Endometrium (tissue), 2 donors: Measurements from ENCODE around the gene EOMES.
"Not testable (repeated sequence)": the region's sequence is repeated elsewhere in the genome, so short reads cannot be mapped to it uniquely, and the experiment has no call there.

ENCODE experiments used
- FAIRE-seq: peaks from 2 replicates; lab custom pipeline; 2012; peaks lifted over from hg19 to GRCh38; lab: Jason Lieb, UNC
- donor health status: control.
- donor health status: control.

EOMES gene

DNA sequence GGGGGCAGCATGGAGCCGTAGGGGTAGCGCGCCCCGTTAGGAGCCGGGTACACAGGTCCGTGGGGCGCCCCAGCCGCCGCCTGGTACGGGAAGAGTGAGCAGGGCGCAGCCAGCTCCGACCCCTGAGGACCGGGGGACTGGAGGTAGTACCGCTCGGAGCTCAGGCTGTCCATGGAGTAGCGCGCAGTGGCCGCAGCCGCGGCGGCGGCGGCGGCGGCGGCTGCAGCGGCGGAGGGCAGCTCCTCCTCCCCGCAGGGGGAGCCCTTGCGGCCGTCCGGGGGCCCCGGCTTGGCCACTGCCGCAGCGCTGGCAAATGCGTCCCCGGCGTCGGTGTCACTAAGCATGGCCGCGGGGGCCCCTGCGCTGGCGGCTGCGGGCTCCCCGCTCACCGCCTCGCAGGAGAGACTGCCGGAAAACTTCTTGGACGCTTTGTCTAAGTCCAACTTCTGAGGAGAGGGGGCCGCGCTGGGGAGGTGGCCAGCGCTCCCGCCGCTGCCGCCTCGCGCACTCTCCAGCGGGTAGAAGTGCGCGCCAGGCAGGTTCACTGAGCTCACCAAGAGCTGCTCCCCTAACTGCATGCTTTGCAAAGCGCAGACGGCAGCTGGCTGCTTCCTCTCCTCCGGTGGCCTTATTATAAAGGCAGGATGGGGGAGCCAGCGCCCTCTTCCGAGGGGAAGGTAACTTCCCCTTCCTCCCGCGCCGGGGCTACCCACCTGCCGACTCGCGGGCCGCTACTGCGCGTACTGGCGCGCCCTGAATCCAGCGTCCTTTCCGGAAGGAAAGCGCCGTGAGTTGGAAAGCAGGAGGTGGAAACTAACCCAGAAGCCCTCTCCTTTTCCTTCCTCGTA lies at the start of gene EOMES:
TSS of gene EOMES (minus strand) at position 607 of the 848 bp plus-strand sequence. CDS start at position 578, 29 bp downstream.
- no peak for FAIRE-seq

DNA sequence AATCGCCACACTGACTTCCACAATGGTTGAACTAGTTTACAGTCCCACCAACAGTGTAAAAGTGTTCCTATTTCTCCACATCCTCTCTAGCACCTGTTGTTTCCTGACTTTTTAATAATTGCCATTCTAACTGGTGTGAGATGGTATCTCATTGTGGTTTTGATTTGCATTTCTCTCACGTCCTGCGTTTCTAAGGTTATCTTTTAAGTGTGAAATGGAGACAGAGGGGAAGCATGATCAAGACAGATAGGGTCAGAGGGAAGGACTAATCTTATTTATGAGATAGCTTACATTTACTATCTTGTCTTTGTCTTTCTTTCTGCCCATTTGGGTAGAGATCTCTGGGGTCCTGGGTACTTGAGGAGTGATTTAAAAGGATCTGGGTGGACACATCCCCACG lies 48.3 kb upstream of the EOMES start:
- not testable (repeated sequence) for FAIRE-seq

DNA sequence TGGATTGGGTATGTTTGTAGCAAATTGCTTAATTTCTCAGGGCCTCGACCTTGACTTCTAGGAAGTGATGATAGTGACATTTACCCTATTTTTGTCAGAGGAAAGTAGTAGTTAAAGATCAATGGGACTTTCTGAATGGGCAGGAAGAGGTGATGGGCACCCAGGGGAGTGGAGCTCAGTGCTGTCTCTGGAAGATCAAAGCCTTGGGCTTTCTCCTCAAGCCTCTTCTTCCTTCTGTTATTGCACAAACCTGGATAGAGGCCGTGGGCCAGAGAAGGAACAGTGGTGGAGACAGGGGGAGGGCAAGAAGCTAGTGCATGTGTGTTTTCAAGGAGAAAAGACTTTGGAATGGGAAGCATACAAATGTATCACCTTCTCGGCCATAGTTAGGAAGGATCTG lies 44.9 kb upstream of the EOMES start:
- FAIRE-seq, result no peak

DNA sequence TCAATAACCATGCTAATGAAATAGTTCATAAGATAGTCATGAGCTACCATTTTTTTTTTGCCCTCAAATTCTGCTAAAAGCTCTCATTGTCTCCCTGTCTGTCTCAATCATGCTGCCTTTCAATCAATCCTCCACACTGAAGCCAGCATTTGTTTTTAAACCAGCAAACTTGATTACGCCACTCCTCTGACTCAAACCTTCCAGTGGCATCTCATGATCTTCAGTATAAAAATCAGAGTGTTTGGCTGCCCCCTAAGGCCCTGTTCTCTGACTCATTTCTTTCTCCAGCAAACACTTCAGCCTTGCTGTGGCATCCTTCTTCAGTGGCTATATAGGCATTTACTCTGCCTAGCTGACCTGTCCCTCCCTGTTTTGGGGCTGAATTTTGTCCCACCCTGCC lies 36.0 kb upstream of the EOMES start:
- FAIRE-seq, result no peak

DNA sequence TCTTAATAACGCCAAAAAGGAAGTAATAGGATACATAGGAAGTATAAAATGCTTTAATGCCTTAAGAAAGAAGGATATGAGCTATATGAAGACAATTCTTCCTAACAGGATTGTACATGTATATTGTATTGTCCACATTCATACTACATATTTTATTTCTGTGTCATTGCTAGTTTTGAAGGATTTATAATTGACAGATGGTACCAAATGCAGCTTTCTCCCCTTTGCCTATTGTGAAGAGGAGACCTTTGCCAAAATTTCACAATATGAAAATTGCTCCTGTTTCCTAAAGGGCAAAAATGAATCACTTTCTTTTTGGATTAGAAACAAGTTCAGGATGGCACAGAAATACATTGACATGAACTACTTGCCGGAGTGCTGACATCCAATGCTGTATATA lies 34.8 kb upstream of the EOMES start:
- FAIRE-seq, result no peak

DNA sequence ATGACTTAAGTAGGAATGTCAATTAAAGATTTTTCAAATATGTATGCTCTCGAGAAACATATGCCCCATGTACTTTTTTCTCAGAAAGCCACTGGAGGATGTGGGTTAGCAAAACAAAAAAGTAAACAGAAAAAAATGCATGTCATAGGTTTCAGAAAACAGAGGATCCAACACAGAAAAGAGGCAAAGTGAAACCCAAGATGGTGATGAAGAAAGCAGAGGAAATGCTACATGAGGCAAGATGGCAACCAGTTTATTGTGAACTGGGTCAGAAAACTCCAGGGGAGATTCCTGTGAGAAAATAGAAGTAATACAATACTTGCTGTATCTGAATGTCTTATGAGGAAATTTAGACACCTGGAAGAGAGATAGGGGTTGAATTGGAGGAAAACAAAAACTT lies 30.8 kb upstream of the EOMES start:
- FAIRE-seq, result no peak

DNA sequence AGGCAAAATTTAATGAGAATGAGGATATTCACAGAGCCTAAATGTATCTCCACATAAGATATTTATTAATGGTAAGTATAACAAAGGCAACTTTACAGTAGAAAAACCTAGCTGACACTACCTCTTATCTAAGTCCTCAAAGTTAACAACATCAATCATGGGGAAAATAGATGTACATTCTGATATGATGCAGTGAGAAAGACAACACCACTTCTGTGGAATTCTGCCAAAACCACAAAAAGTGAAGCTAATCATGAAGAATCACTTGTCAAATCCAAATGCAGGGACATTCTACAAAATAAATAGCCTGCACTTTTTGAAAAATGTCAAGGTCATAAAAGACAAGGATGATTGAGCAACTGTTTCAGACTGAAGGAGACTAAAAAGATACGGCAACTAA lies 27.5 kb upstream of the EOMES start:
- no peak for FAIRE-seq

DNA sequence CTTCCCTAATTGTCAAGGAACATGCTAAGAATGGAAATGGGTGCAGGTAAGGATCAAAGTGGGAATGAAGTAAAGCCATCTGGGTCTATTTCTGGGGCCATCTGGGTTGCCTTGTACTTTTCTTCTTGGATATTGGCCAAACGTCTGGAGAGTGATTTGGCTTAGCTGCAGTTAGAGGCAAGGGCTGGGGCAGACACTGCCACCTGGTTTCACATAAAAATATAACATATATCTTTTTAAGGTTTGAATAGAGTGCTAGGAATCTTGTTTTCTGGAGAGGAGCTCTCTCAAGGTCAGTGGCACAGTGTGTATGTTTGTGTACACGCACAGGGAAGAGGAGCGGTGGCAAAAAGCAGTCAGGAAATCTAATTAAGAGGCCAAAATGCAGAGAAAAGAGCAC lies 24.7 kb upstream of the EOMES start:
- FAIRE-seq, result no peak

DNA sequence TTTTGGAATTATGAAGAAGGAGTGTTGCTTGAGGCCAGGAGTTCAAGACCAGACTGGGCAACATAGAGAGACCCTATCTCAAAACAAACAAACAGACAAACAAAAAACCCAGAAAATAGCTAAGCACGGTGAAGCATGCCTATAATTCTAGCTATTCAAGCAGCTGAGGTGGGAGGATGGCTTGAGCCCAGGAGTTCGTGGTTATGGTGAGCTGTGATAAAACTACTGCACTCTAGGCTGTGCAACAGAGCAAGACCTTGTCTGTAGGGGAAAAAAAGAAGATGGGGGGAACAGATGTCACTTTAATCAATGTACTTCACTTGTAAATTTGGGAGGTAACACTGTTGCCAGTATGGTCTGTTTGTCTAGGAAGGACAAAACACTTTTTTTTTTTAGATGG lies 18.7 kb upstream of the EOMES start:
- no peak for FAIRE-seq

DNA sequence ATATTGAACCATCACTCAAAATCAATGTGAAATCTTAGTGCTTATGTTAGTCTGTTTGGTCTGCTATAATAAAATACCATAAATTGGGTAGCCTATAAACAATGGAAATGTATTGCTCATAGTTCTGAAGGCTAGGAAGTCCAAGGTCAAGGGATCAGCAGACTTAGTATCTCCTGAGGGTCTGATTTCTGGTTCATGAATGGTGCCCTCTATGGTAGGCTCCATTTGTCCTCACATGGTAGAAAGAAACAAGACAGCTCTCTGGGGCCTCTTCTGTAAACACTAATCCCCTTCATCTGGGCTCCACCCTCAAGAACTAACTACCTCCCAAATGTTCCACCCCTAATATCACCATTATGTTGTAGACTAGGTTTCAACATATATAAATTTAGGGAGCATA lies 15.0 kb upstream of the EOMES start:
- FAIRE-seq, result no peak

DNA sequence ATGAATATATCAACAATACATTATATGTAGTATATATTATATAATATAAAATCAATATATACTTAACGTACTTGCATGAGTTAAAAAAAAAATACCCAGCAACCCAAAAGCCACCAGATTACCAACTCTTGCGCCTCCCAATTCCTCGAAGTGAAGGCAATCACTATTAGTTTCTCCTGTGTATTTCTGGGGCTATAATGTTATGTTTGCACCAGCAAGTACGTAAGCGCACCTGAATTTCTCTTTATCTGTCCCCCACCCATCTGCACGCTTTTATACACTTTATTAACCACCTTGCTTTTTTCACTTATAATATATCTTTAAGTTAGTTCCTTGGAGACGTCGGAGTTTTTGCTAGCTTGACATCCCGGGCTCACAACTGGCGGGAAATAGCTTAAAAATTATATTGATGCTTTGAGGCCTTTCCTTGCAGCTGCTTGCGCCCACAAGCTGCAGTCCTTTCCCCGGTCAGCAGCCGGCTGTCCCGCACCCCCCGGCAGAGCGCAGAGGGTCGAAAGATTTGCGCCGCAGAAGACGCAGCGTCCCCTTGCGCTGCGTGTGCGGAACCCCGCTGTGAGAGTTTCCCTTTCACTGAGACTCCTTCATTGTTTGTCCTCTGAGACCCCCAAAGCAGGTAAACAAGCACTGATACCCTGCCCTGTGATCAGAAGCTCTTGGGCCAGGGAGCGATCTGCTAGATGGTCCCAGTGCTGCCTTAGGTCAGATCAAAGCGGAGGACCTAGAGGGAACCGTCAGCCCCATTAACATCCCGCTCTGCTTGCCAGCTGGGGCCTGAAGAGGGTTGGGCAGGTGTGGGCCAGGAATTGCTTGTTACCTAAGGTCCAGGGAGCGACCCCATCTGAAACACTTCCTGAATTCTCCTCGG lies 8.9 kb upstream of the EOMES start:
- no peak for FAIRE-seq

DNA sequence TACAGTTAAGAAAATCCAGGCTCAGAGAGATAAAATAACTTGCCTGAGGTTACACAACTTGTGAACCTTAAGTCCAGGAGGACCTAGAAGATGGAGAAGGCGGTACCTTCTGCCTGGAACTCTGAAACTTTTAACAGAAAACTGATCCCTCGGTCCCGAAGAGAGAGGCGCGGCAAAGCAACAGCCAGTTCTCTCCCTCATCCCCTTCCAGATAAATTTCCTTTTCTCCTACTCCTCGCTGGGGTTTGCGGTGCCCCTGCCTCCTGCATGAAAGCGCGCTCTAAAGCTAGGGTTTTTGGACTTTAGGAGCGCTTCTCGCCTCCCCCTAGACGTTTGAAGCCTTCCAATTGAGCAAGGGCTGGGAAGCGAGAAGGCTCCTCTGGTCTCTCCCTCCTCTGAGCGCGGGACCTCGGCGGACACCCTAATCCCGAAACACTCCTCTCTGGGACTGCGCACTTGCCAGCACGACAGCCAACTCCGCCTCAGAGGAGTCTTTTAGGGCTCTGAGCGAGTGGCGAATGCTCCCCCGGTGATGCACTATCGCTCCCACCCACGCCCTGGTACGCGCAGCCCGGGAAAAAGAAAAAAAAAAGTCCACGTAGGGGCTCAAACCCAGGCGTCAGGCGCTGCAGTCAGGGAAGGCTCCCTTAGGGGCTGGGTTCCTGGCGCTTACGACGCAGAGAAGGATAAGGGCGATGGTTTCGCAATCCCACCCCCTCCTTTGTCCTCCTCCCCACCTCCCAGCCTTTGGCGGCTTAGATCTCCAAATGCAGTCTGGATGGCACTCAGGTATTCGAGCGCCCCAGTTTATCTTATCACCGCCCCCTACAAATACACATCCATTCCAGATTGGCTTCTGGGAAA lies 7.9 kb upstream of the EOMES start:
- no peak for FAIRE-seq

DNA sequence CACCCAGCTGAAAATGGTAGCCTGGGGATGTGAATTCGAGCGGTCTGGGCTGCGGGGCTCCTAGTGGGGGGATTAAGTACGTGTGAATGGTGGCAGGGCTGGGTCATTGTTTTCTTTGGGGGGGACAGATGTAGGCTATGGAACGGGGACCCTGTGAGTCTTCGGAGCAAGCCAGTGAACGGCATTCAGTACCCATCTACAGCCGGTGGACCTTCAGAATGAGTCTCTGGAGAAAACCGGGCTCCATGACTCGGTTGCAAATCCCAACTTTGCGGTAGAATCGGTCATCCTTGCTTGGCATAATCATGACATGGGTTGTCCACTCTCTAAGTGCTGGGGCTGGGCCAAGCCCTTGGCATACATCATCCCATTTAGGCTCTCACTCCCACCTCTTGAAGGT lies 7.2 kb upstream of the EOMES start:
- FAIRE-seq, result no peak

DNA sequence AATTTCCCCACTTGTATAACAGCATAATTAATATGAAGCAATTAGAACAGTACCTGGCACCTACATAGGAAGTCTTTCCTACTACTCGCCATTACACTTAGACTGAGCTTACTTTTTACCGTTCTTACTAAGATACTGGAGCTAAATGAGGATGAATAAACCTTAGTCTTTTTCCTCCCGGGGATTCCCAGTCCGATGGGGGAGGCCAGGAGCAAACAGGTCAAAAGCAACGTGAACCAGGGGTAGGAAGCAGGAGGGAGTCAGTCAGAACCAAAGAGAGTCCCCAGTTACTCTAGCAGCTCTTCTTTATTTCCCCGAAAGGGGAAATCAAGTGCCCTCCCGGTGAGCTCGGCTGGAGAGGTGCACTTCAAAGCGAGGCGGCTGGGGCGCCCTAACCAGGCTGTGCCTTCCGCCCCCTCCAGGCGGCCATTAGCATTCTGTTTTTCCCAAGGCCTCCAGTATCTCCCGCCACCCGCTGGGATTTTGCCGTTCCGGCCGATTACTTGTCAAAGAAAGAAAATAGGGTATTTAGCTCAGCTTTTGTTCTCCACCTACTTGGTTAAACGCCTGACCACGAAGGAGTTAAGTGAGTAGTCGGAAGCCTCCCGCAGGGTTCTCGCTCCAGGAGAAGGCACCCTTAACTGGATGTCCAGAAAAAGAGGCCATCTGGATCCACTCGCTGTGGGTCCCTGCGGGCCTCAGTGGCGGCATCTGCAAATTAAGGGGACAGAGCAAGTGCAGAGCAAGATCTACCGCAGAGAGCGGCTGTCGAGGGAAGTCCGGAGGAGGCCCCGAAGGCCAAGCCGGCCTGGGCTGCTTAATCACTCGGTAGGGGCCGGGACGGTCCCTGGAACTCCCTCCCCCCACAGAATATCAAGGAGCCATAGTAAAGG lies 6.3 kb upstream of the EOMES start:
- no peak for FAIRE-seq

DNA sequence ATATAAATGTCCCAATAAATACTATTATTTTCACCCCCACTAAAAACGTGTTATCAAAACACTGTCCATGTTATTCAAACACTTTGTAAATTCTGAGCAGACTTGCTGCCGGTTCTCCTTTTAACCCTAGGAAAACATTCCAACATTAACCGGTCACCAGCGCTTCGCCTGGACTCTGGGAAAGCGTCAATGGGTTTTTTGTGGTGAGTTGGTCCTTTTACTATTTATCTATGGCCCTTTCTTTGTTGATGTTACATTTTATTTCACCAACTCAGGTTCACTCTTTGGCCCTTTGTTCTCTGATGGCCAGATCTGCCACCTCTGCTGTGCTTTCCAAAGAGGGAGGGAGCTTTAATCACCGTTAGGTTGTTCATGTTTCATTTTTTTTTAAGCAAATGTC lies 4.1 kb upstream of the EOMES start:
- no peak for FAIRE-seq

DNA sequence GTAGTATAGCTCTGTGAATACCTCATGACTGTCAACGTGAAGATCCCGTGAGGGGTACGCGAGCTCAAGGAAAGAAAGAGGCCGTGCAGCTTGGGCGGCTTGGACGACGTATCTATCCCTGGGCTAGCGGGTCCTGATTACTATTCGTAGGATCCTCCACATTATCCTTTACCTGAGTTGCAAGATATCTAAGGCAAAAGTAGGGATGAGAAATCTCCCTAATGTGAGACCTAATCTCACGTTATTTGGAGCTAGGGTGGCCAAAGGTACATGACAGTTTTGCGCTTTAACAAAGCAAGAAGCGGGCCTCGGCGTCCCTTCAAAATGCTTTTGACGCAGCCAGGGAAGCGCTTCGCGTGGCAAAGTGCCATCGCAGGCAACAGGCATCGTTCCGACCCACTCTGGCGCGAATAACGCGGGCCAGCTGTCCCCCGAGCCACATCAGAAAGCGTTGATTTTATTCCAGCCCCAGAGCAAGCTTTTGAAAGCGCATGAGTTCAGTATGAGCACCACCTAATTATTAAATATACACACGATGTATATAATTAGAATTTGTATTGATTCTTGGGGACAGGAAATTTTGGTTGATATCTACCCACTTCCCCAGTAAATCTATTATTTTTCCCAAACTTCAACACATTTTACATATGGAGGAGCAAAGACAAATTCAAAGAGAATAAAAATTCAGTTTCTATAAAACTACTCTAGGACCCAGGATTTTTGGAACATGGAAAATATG lies 2.5 kb upstream of the EOMES start:
- no peak for FAIRE-seq

DNA sequence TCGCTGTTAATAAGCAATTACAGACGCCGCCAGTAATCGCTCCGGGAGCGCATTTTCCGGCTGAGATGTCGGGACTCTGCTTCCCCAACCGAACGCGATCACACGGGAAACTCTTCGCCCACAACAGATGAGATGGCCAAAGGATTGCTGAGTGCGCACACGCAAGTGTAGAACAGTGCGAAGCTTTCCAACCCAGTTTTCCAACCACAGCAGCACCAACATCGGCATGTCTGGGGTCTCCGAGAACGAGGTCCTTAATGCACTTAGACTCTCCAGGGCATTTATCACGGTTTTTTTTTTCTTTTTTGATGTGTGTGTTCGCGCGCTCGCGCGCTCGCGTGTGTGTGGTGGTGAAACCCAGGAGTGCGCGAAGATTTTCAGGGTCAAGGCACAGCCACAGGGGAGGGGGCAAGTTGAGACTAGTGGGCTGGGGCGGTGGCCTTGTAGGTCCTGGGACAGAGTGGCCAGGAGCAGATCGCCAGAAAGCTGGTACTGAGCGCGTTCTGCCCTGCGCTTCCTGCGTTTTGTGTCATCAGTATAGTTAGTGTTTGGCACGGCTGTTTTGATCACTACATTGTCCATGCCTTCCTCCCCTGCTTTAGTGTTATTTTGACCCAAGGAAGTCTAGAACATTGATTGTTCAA lies 1.8 kb upstream of the EOMES start:
- no peak for FAIRE-seq

DNA sequence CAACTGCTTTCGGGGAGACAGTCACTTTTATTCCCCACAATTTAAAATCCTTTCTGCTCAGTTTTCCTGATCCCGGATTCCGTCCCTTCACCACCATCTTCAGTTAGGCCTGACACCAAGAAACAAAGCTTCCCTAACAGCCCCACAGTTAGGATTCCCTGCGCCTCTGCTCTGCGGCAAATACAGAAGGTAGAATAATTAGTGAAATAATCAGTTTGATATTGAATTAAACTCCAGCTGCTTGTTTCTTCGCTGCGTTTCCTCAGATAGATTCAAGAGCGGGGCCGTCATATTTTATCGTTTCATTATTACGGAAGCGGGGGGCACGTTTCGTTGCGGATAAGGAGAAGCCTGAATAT lies 1.3 kb upstream of the EOMES start:
- no peak for FAIRE-seq

DNA sequence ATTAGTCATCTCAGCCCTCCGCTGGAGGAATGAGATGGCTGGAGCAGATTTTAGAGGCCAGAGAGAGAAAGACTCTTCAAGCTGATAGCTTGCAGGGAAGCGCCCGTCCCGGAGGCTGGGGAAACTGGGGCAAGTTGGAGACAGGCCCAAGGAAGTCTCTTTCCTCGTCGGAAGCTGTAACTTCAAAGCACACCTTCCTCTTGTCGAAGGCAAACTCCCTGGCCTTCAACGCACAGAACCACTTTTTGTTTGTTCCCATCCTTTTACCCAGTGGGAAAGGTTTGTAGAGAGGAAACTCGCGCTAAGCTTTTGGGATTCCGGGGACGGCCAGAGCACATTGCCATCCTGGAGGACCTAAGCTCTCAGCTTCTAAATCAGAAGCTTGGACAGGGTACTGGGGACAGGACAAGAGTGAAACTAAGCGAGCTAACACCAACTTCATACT lies 900 bp upstream of the EOMES start:
- no peak for FAIRE-seq
